IPS-20b (cell line): ENCODE data around the gene HINT3.
"Not testable (repeated sequence)": the region's sequence is repeated elsewhere in the genome, so short reads cannot be mapped to it uniquely, and the experiment has no call there.

Experiments
- H3K27ac ChIP-seq: one replicate; pipeline ENCODE4 v1.5.1; 2013; ENCODE audit warnings: low read length
- H3K27me3 ChIP-seq: 2 replicates; pipeline ENCODE4 v1.6.1; 2013; ENCODE audit warnings: mild to moderate bottlenecking, low read length, inconsistent platforms; ENCODE audit not compliant: insufficient read depth
- H3K36me3 ChIP-seq: 2 replicates; pipeline ENCODE4 v1.6.1; 2013; ENCODE audit warnings: low read depth, mild to moderate bottlenecking, inconsistent platforms, low read length, moderate library complexity; ENCODE audit not compliant: insufficient read depth
- H3K4me1 ChIP-seq: 2 replicates; pipeline ENCODE4 v1.6.1; 2013; ENCODE audit warnings: mild to moderate bottlenecking, control low read depth, inconsistent platforms, low read length, moderate library complexity; ENCODE audit not compliant: insufficient read depth
- H3K4me3 ChIP-seq: 2 replicates; pipeline ENCODE4 v1.5.1; 2013; ENCODE audit warnings: mild to moderate bottlenecking, low read length, inconsistent platforms
- H3K9ac ChIP-seq: 2 replicates; pipeline ENCODE4 v1.6.1; 2013; ENCODE audit warnings: low read depth, mild to moderate bottlenecking, inconsistent platforms, low read length, moderate library complexity
- H3K9me3 ChIP-seq: 2 replicates; pipeline ENCODE4 v1.6.1; 2013; ENCODE audit warnings: mild to moderate bottlenecking, low read depth, low read length, inconsistent platforms; ENCODE audit not compliant: insufficient read depth

Gene HINT3

GRCh38 chr6:125942672-125943527 is 13.7 kb upstream of the HINT3 start:
- H3K9ac ChIP-seq = no peak overlapping the region
- no peaks in the 10 kb centered on the region for H3K4me1 ChIP-seq
- H3K27ac ChIP-seq = no peak overlapping the region

DNA sequence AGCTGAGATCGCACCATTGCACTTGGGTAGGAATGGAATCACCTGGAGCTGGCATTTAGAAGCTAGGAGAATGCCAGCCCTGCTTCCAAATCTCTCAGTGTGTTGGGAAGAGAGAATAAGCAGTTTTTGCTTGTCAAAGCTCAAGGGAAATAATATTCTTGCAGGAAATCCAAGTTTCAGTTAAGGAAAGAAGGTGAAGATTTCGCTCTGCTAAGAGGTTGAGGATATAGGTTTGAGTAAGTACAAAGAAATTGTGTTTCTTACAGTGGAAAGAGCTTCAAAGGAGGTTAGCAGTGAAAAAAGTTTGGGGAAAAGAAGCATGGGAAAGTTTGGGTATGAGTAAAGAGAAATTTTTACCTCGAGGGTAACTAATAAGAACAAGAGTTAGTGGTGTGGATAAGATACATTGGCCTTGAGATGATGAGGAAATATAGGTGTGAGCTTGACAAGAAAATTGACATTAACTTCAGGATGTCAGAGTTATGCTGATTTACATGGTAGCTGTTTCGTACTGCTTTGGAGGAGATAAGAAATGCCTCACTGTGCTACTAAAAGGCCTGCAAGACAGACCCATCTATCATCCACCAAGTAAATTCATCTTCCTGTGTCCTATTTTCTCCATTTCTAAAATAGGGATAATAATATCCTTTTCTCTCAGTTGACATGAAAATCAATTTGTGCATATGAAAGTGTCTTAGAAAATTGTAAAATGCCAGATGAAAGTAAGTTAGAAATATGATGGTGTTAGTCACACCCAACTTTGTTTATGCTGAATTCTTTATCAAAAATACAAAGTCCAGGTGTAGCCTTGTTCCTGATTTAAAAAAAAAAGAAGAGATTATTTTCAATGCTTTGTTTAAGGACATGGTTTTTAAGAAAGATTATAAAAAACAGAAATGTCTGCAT is 12.8 kb upstream of the HINT3 start:
- no peaks in the 10 kb centered on the region for H3K36me3 ChIP-seq
- no peak overlapping the region for H3K27ac ChIP-seq
- no peaks in the 10 kb centered on the region for H3K4me1 ChIP-seq
- no peaks in the 10 kb centered on the region for H3K9me3 ChIP-seq
- H3K27me3 ChIP-seq = no peaks in the 10 kb centered on the region
- H3K4me3 ChIP-seq = no peak overlapping the region
- no peak overlapping the region for H3K9ac ChIP-seq

More at GRCh38 chr6:125942672-125943527, 13.7 kb upstream of the HINT3 start:
- H3K9me3 ChIP-seq = no peaks in the 10 kb centered on the region
- H3K4me3 ChIP-seq = no peak overlapping the region
- H3K36me3 ChIP-seq = no peaks in the 10 kb centered on the region
- no peaks in the 10 kb centered on the region for H3K27me3 ChIP-seq

GRCh38 chr6:125944434-125944816 is 12.1 kb upstream of the HINT3 start:
- H3K9ac ChIP-seq = no peak overlapping the region
- H3K4me1 ChIP-seq = no peaks in the 10 kb centered on the region
- no peaks in the 10 kb centered on the region for H3K9me3 ChIP-seq
- H3K27me3 ChIP-seq = no peaks in the 10 kb centered on the region
- H3K36me3 ChIP-seq = no peaks in the 10 kb centered on the region
- H3K4me3 ChIP-seq = no peak overlapping the region
- H3K27ac ChIP-seq = no peak overlapping the region

DNA sequence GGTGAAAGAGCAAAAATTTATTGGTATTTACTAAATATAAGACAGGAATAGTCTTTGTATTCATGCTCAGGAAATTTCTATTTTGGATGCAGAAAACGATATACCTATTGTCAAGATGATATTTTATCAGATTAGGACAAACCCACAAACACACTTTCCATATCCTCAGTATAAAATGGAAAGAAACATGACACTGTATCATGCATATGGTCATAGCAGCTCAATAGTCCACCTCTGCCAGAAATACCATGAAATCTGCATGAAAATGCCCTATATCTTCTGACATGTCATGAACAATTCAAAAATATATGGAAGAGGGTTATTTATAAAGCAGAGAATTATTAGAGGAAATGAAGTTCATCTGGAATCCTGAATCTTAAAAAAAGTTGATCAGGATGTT is 11.7 kb upstream of the HINT3 start:
- Histone ChIP-seq H3K27me3 (no peaks in the 10 kb centered on the region), H3K27ac (no peak overlapping the region), H3K4me1 (no peaks in the 10 kb centered on the region), H3K9ac (no peak overlapping the region), H3K36me3 (no peaks in the 10 kb centered on the region), H3K9me3 (no peaks in the 10 kb centered on the region), H3K4me3 (no peak overlapping the region)

GRCh38 chr6:125945378-125946141 is 11.0 kb upstream of the HINT3 start:
- Histone ChIP-seq H3K36me3 (no peaks in the 10 kb centered on the region), H3K27me3 (no peaks in the 10 kb centered on the region), H3K9me3 (no peaks in the 10 kb centered on the region), H3K9ac (no peak overlapping the region), H3K4me3 (no peak overlapping the region), H3K4me1 (no peaks in the 10 kb centered on the region), H3K27ac (no peak overlapping the region)

- Histone ChIP-seq H3K36me3 (no peaks in the 10 kb centered on the region), H3K9me3 (no peaks in the 10 kb centered on the region; the same call in 1 of the 2 replicates), H3K9ac (no peak overlapping the region), H3K4me3 (no peak overlapping the region), H3K27ac (no peak overlapping the region), H3K27me3 (no peaks in the 10 kb centered on the region), H3K4me1 (no peaks in the 10 kb centered on the region)
Measured at GRCh38 chr6:125947615-125948014, 9.0 kb upstream of the HINT3 start.

DNA sequence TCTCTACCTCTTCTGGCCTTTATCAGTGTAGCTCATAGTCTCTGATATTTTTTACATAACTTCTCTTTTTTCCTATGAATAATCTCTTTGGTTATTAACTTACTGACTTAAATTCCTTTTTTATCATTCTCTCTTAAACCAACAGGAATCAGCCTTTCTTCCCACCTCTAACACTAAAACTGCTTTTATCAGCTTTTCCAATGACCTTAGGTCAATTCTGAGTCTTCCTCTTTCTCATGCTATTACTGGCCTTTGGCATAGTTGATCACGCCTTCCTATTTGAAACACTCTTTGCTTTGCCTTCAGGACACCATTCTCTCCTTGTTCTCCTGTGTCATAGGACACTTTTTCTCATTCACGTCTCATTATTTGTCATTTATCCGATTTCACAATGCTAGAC is 8.1 kb upstream of the HINT3 start:
- Histone ChIP-seq H3K4me1 (no peaks in the 10 kb centered on the region), H3K27ac (no peak overlapping the region), H3K27me3 (no peaks in the 10 kb centered on the region), H3K9me3 (no peaks in the 10 kb centered on the region; the same call in 1 of the 2 replicates), H3K36me3 (no peaks in the 10 kb centered on the region), H3K4me3 (no peak overlapping the region), H3K9ac (no peak overlapping the region)

- H3K36me3 ChIP-seq = no peaks in the 10 kb centered on the region
- no peak overlapping the region for H3K4me3 ChIP-seq
- H3K9ac ChIP-seq = no peak overlapping the region
- no peaks in the 10 kb centered on the region; the same call in 1 of the 2 replicates for H3K9me3 ChIP-seq
- no peak overlapping the region for H3K27ac ChIP-seq
- no peaks in the 10 kb centered on the region for H3K27me3 ChIP-seq
- no peaks in the 10 kb centered on the region for H3K4me1 ChIP-seq
Measured at GRCh38 chr6:125949069-125949468, 7.5 kb upstream of the HINT3 start.

GRCh38 chr6:125950293-125950692 is 6.3 kb upstream of the HINT3 start:
- H3K9me3 ChIP-seq = no peaks in the 10 kb centered on the region; the same call in 1 of the 2 replicates
- no peaks in the 10 kb centered on the region for H3K4me1 ChIP-seq
- H3K4me3 ChIP-seq = no peak overlapping the region
- no peak overlapping the region for H3K9ac ChIP-seq
- no peaks in the 10 kb centered on the region for H3K27me3 ChIP-seq
- H3K27ac ChIP-seq = no peak overlapping the region
- no peaks in the 10 kb centered on the region for H3K36me3 ChIP-seq

- not testable (repeated sequence) for H3K27ac ChIP-seq, H3K36me3 ChIP-seq, H3K9me3 ChIP-seq, H3K27me3 ChIP-seq, H3K4me1 ChIP-seq, H3K4me3 ChIP-seq, H3K9ac ChIP-seq
Measured at GRCh38 chr6:125950716-125951115, 5.9 kb upstream of the HINT3 start.

- Histone ChIP-seq H3K4me3 (no peak overlapping the region), H3K36me3 (no peaks in the 10 kb centered on the region), H3K27ac (no peak overlapping the region), H3K4me1 (no peaks in the 10 kb centered on the region; the same call in 1 of the 2 replicates), H3K9me3 (no peaks in the 10 kb centered on the region; the same call in 1 of the 2 replicates), H3K9ac (no peak overlapping the region), H3K27me3 (no peaks in the 10 kb centered on the region)
Measured at GRCh38 chr6:125951323-125951722, 5.2 kb upstream of the HINT3 start.
